T-helper 1 cell treated with Interleukin-12 subunit alpha and Interleukin-12 subunit beta and Interleukin-4 antibody, amounts not matched to agents 30 μg/mL and 1 μg/mL, for 36 hours (primary cell): Measurements from ENCODE around the gene NAA80.
"Not testable (repeated sequence)": the region's sequence is repeated elsewhere in the genome, so short reads cannot be mapped to it uniquely, and the experiment has no call there.

Experiments used
- H3K27ac Mint-ChIP-seq: one replicate; pipeline ENCODE4 v1.8.0; 2021; ENCODE audit warnings: mild to moderate bottlenecking, mixed read lengths
- H3K27me3 Mint-ChIP-seq: one replicate; pipeline ENCODE4 v1.8.0; 2021; ENCODE audit warnings: low read depth, mixed read lengths
- H3K36me3 Mint-ChIP-seq: one replicate; pipeline ENCODE4 v1.8.0; 2021; ENCODE audit warnings: low read depth, mixed read lengths
- H3K4me1 Mint-ChIP-seq: one replicate; pipeline ENCODE4 v1.8.0; 2021; ENCODE audit warnings: low read depth, mixed read lengths
- H3K4me3 Mint-ChIP-seq: one replicate; pipeline ENCODE4 v1.8.0; 2021; ENCODE audit warnings: mild to moderate bottlenecking, moderate library complexity, mixed read lengths
- H3K9me3 Mint-ChIP-seq: one replicate; pipeline ENCODE4 v1.8.0; 2021; ENCODE audit warnings: mixed read lengths

Gene NAA80

GRCh38 chr3:50293079-50293801 is 6.0 kb downstream of the NAA80 start:
- no peaks in the 10 kb centered on the region for H3K27me3 Mint-ChIP-seq
- H3K36me3 Mint-ChIP-seq = peaks cover 6% of the 10 kb centered on the region
- H3K9me3 Mint-ChIP-seq = no peaks in the 10 kb centered on the region
- H3K4me3 Mint-ChIP-seq = peak overlapping the region; percentile 84
- peaks cover 30% of the 10 kb centered on the region for H3K4me1 Mint-ChIP-seq
- peak overlapping the region; percentile 98 for H3K27ac Mint-ChIP-seq

GRCh38 chr3:50292159-50293078 is 6.8 kb downstream of the NAA80 start, which contains the start of gene IFRD2:
TSS of gene IFRD2 (minus strand) at chr3:50292429. CDS start at chr3:50292274, 155 bp downstream.
- Mint-ChIP-seq H3K27me3 (no peaks in the 10 kb centered on the region), H3K4me3 (peak within 1 kb of the TSS; percentile 84), H3K36me3 (peaks cover 6% of the 10 kb centered on the region), H3K9me3 (no peaks in the 10 kb centered on the region), H3K27ac (peak within 1 kb of the TSS; percentile 98), H3K4me1 (peaks cover 22% of the 10 kb centered on the region)

GRCh38 chr3:50290161-50290641 is 9.0 kb downstream of the NAA80 start:
- H3K36me3 Mint-ChIP-seq = peaks cover 6% of the 10 kb centered on the region
- H3K4me1 Mint-ChIP-seq = peaks cover 15% of the 10 kb centered on the region
- no peak overlapping the region for H3K27ac Mint-ChIP-seq
- H3K9me3 Mint-ChIP-seq = no peaks in the 10 kb centered on the region
- H3K4me3 Mint-ChIP-seq = no peak overlapping the region
- no peaks in the 10 kb centered on the region for H3K27me3 Mint-ChIP-seq

GRCh38 chr3:50289130-50289529 is 10.1 kb downstream of the NAA80 start:
- Mint-ChIP-seq H3K36me3 (peaks cover 6% of the 10 kb centered on the region), H3K4me1 (peaks cover 15% of the 10 kb centered on the region), H3K4me3 (no peak overlapping the region), H3K9me3 (no peaks in the 10 kb centered on the region), H3K27me3 (no peaks in the 10 kb centered on the region), H3K27ac (no peak overlapping the region)

- Mint-ChIP-seq H3K4me3 (no peak overlapping the region), H3K9me3 (no peaks in the 10 kb centered on the region), H3K27me3 (no peaks in the 10 kb centered on the region), H3K27ac (no peak overlapping the region), H3K4me1 (peaks cover 15% of the 10 kb centered on the region), H3K36me3 (peaks cover 6% of the 10 kb centered on the region)
Observed at GRCh38 chr3:50288387-50289007, 10.7 kb downstream of the NAA80 start.

GRCh38 chr3:50287262-50287661 is 11.9 kb downstream of the NAA80 start:
- no peaks in the 10 kb centered on the region for H3K27me3 Mint-ChIP-seq
- peaks cover 5% of the 10 kb centered on the region for H3K4me1 Mint-ChIP-seq
- no peak overlapping the region for H3K4me3 Mint-ChIP-seq
- H3K36me3 Mint-ChIP-seq = peaks cover 6% of the 10 kb centered on the region
- no peaks in the 10 kb centered on the region for H3K9me3 Mint-ChIP-seq
- H3K27ac Mint-ChIP-seq = no peak overlapping the region

GRCh38 chr3:50286322-50287227 is 12.6 kb downstream of the NAA80 start:
- peaks cover 6% of the 10 kb centered on the region for H3K36me3 Mint-ChIP-seq
- no peak overlapping the region for H3K4me3 Mint-ChIP-seq
- no peak overlapping the region for H3K27ac Mint-ChIP-seq
- H3K27me3 Mint-ChIP-seq = no peaks in the 10 kb centered on the region
- H3K4me1 Mint-ChIP-seq = peaks cover 5% of the 10 kb centered on the region
- no peaks in the 10 kb centered on the region for H3K9me3 Mint-ChIP-seq

- not testable (repeated sequence) for H3K27me3 Mint-ChIP-seq, H3K4me1 Mint-ChIP-seq, H3K4me3 Mint-ChIP-seq, H3K27ac Mint-ChIP-seq, H3K9me3 Mint-ChIP-seq, H3K36me3 Mint-ChIP-seq
Observed at GRCh38 chr3:50284121-50284520, 15.1 kb downstream of the NAA80 start.

DNA sequence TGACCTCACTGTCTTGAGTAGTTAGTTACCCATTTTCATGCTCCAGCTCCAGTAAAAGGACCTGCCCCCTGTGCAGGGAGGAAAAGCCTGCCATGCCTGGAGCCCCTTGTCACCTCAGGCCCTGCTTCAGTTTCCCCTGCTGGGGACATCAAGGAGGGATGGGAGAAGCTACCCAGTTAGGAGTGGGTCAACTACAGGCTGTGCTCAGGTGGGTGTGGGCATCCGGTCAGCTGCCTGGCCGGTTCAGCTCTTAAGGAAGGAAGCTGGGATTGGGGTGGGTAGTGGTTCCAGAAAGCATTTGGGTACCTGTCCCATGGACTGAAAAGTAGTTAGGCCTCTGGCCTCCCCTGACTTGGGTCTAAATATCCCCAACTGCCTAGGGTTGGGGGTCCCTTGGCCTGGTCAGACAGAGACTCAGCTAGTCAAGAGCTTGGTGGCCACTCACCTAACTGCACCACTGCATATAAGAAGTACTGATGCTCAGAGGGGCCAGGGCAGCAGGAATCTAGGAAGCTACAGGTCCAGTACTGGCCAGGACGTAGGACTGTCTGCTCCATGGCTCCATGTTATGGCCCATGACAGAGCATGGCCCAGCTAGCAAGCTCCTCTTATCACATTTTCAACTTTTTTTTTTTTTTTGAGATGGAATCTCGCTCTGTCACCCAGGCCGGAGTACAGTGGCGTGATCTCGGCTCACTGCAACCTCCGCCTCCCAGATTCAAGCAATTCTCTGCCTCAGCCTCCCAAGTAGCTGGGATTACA is 19.8 kb downstream of the NAA80 start:
- Mint-ChIP-seq H3K36me3 (no peaks in the 10 kb centered on the region), H3K27me3 (peaks cover 28% of the 10 kb centered on the region), H3K9me3 (no peaks in the 10 kb centered on the region), H3K27ac (no peak overlapping the region), H3K4me1 (peaks cover 9% of the 10 kb centered on the region), H3K4me3 (no peak overlapping the region)

GRCh38 chr3:50278880-50279224 is 20.4 kb downstream of the NAA80 start, which contains the start of gene LSMEM2:
TSS of gene LSMEM2 (plus strand) at chr3:50279087. CDS start at chr3:50279114, 27 bp downstream.
- H3K4me1 Mint-ChIP-seq = peaks cover 13% of the 10 kb centered on the region
- no peak within 1 kb of the TSS for H3K27ac Mint-ChIP-seq
- peaks cover 33% of the 10 kb centered on the region for H3K27me3 Mint-ChIP-seq
- H3K9me3 Mint-ChIP-seq = no peaks in the 10 kb centered on the region
- no peak within 1 kb of the TSS for H3K4me3 Mint-ChIP-seq
- no peaks in the 10 kb centered on the region for H3K36me3 Mint-ChIP-seq

DNA sequence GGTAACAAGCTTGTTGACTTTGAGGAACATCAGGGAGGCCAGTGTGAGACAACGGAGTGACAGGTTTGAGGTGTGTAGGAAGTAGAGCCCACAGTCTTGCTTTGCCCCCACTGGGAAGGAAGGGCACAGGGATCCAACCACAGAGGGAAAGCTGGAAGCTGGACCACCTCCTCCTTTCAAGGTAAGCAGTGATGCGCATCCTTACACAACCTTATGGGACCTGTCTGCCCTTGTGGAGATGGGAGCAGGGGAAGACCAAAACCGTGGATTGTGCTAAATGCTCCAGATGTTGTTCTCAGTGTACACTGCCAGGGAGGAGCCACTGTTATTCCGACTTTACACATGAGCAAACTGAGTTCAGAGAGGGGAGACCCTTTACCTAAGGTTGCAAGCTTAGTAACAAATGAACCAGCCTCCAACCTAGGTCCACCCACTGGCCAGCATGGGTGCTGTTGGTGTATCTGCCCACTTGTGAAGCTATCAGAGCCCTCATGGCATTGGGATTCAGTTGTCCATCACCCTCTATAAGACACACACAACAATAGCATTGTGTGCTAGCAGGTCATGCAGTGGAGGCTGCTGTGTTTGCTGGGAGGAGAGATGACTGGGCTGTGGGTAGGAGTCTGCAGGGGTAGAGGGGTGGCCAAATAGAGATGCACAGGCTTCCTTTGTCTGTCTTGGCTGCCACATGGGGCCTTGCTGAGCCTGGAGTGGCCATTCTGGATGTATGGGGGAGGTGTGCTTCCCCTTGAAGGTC is 20.9 kb downstream of the NAA80 start:
- Mint-ChIP-seq H3K9me3 (no peaks in the 10 kb centered on the region), H3K36me3 (no peaks in the 10 kb centered on the region), H3K27me3 (peaks cover 33% of the 10 kb centered on the region), H3K27ac (no peak overlapping the region), H3K4me1 (peaks cover 13% of the 10 kb centered on the region), H3K4me3 (no peak overlapping the region)

GRCh38 chr3:50276762-50277101 is 22.5 kb downstream of the NAA80 start:
- Mint-ChIP-seq H3K27me3 (peaks cover 37% of the 10 kb centered on the region), H3K9me3 (no peaks in the 10 kb centered on the region), H3K4me1 (peaks cover 18% of the 10 kb centered on the region), H3K36me3 (no peaks in the 10 kb centered on the region), H3K4me3 (no peak overlapping the region), H3K27ac (no peak overlapping the region)
